HG02884 (cell line): ENCODE data around the gene NT5DC3.
"Not testable (repeated sequence)": the region's sequence is repeated elsewhere in the genome, so short reads cannot be mapped to it uniquely, and the experiment has no call there.

ENCODE experiments used
- ATAC-seq: cut with Tn5 transposase; IDR thresholded peaks from one replicate; pipeline ENCODE4 v1.9.1; 2021; ENCODE audit warnings: mild to moderate bottlenecking, moderate library complexity; ENCODE audit not compliant: unreplicated experiment

NT5DC3 gene

DNA sequence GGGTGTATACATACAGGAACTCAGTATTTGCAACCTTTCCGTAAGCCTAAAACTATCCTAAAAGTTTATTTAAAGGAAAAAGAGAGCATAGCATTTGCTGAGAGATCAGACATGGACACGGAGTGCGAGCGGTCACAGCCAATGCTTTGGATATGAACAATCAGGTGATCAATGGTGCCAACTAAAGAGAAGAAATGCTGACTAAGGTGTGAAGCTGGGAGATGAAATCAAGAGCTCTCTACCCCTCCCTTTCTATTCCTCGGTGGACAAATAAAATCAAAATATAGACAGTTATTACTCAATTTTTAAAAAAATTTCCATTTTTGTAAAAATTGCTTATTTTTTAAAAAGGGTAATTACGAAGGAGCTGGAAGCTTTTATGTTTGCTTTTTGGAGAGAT, 29.2 kb downstream of the NT5DC3 start:
- no peak for ATAC-seq

DNA sequence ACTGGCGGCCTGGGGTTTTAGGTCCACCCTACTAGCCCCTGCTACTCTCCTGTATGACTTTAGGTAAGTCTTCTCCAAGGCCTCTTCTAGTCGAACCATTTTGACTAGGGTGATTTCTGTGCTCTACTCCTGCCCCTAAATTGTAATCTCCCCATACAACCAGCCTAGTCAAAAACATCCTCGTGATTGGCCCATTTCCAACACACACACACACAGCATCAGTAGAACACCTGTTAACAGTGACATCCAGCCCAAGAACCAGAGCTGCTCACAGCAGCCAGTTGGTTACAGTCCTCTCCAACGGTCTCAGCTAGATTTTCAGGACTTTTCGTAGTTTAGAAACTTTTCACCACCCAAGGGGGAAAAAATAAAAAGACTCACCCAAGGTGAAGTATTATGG, 30.9 kb downstream of the NT5DC3 start:
- ATAC-seq, result no peak

DNA sequence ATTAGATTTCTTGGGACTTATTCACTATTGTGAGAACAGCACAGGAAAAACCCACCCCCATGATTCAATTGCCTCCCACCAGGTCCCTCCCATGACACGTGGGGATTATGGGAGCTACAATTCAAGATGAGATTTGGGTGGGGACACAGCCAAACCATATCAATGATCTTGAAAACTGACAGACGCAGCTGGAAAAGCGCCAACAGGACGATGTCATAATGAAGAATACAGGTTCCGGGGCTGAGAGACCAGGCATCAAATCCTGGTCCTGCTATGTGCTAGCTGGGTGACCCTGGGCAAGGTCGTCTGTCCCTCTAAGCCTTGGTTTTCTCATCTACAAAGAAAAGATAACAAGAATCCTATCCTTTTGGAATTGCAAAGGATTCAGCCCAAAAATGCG, 31.4 kb downstream of the NT5DC3 start:
- ATAC-seq, result not testable (repeated sequence)

DNA sequence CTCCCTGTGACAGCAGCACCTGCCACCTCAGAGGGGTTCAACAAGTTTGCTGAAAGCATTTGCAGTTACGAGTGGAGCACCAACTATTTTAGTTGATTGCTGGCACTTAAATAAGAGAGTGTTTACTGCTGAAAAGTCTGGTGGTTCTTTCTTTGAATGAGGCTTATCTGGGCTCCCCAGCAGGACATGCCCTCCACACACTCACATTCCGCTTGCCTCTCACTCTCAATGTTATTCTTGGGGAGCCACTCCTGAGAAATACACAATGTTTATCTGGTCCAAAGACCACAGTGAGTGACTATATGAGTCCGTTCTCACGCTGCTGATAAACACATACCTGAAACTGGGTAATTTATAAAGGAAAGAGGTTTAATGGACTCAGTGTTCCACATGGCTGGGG, 31.9 kb downstream of the NT5DC3 start:
- ATAC-seq, result no peak

DNA sequence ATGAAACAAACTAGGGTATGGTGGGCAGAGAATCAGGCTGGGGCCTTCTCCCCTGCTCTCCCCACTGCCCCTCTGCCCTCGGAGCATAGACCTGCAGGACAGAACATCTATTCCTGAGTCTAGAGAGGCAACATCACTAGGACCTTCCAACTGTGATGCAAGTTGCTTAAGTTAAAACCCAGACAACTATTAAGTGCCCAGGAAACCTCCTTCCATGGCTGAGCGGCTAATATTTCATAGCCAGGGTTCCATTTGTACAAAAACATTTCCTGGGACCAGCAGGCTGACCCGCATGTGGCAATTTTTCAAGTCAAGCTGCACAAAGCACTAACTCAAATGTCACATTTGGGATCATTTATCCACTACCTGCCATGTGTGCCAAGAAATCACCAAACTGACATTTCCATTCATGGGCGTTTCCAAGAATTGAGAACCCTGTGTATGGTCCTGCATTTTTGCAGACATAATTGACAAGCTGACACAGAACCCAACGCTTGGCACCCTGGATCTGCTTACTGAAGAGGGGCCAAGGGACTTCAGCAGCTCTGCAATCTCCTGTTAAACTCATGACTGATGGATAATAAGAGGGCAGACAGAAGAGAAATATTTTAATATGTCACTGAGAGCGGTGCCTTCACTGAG, 32.7 kb downstream of the NT5DC3 start:
- no peak for ATAC-seq

DNA sequence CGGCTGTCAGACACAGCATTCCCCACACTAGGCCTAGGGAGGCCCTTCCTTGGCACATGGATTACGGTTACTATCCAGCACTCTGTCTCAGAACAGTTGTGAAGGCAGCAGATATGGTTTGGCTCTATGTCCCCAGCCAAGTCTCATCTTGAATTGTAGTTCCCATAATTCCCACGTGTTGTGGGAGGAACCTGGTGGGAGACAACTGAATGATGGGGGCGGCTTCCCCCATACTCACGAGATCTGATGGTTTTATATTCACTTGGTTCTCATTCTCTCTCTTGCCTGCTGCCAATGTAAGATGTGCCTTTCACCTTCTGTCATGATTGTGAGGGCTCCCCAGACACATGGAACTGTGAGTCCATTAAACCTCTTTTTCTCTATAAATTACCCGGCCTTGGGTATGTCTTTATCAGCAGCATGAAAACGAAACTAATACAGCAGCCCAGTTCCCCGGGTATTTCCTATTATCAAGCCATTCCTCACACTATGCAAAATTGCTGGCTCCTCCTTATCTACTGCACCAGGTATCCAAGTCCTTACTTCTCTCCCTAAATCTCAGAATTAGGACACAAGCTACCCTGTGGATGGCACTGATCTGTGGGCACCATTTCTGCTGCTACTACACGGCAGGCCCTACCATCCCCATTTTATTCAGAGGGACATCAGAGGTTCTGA, 33.3 kb downstream of the NT5DC3 start:
- ATAC-seq, result no peak

DNA sequence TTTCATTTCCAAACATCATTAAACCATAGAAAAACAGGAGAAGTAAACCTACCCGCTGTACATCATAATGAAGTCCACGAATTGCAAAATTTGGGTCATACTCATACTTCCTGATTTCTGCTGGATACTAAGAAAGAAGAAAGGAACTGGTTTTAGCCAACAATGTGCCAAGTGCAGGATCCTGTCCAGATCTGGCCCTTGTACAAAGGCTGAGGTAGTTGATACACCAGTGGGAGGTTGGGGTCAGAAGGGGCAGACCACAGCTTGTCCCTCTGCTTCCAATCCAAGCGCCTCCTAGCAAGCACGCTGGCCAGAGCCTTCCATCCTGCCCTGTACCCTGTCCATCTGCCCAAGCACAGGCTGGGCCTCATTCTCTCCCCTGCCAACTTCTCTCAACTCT, 34.2 kb downstream of the NT5DC3 start:
- no peak for ATAC-seq

DNA sequence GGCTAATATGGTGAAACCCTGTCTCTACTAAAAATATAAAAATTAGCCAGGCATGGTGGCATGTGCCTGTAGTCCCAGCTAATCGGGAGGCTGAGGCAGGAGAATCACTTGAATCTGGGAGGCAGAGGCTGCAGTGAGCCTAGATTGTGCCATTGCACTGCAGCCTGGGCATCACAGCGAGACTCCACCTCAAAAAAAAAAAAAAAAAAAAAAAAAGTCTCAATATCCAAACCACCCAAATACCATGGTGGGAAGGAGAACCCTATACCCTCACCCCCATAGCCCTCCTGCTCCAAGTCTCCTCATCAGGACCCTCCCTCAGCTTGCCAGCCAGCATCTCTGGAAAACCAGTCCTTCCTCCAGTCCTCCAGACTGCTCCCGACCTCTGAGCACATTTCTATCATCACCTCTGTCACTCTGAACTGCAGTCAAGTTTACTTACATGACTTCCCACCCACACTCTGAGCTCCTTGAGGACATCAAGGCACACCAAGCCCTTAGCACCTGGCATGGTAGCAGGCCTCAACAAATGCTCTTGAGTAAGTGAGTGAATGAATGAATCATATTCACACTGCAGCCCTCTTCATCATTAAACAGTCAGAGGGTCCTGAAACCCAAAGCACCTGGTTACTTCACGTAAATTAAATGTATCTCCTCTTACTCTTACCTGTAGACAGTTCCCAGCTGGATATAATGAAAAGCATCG, 35.2 kb downstream of the NT5DC3 start:
- ATAC-seq, result no peak

DNA sequence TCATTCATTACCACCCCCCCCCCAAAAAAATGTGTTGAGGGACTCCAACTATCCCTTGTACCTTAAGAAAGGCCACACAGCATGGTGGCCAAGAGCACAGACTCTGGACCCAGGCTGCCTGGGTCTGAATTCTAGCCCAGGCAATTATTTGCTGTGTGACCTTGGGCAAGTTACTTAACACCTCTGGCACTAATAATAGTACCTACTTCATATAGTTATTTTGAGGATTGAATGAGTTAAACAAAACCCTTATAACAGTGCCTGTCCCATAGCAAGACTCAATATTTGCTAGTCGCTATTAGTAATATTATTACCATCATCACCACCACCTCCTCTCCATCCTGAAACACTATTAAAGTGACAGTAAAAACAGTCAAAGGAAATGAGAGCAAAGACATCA, 37.2 kb downstream of the NT5DC3 start:
- no peak for ATAC-seq

DNA sequence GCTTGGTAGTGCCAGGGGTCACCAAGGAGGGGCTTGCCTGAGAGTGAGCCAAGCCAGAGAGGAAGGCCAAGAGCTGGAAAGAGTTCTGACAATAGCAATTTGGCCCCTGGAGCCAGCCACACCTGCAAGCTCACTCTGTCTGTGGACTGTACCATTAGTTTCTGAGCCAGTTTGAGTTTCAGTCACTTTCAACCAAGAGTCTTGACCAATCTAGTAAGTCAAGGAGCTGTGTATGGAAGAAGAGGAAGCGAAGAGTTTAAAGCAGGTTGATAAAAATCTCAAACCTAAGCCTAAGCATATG, 38.5 kb downstream of the NT5DC3 start:
- no peak for ATAC-seq

DNA sequence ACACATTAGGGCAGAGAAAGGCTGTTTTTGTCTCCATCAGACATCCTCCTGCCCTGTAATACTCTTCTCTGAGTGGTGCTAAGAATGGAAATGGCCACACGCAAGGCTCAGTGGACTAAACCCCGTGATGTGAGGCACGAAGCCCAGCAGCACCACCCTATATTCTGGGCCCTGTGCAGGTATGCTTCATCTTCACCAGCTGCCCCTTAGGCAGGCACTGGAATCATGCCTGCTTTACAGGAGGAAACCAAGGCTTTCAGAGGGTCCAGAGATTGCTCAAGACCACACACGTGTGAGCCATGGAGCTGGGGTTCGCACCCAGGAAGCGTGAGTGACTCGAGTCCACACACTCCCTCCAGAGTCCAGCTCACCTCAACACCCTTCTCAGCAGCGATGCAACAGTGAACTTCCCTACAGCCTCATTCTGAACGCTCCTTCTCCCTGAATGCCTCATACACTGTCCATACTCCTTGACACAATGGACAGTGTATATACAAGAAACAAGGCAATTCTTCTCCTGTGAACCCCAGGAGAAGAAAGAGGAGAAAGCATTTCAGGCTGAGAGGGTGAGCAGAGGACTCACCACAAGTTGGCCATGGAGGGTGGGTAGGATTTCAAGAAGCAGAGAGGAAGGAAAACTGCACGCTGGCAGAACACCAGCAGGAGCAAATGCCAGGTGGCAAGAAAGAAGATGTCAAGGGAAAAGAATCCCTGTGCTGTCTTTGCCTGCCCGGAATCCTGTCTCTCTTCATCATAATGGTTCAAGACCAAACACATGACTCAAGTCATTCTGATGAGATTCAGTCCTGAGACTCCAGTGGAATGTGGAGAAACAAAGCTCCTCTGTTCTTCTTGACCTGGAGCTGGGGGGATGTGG, 39.1 kb downstream of the NT5DC3 start:
- no peak for ATAC-seq

DNA sequence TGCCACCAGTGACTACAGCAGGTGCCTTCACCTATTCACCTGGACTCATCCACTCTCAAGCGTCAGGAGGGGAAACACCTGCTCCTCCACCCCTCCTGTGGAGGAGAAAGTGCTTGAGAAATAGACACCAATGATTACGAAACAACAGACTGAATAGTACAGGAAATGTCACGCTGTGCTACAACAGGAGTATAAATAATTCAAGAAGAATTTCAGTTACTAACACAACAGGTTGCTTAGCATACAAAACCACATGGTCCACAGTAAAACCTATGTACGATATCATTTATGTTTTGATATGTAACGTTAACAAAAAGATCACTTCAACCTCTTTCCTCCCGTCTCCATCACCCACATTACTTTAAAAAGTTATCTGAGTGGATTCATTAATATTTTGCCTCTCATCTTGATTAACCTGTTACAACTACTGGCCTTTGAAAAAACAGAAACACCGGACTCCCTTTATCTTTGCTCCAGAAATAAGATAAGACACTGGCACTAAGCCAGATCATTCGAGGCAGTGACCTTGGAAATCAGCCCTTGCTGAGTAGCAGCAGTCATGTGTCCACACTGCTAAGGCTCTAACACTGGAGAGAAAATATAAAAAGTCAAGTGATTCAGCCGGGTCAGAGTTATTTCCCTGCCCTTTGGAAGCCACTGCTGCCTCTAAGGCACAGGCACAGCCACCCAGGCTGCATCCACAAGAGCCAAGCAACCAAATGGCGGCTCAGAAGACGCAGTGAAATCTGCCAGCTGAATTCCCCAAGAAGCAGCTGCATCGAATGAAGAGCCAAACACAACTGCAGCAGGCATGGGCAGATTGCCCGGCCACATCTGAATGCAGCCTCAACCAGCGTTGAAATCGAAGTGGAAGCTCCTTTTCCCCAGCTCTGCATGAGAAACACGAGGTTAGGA, 40.9 kb downstream of the NT5DC3 start:
- no peak for ATAC-seq

DNA sequence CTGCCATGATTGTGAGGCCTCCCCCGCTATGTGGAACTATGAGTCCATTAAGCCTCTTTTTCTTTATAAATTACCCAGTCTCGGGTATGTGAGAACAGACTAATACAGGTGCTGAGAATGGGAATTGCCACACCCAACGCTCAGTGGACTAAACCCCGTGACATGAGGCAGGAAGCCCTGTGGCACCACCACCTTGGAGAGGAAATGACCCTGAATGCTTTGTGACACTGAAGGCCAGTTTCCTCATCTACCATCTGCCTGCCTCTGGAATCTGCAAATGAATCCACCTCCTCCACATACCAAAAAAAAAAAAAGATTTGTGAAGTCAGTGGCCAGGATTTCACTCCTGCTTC, 41.6 kb downstream of the NT5DC3 start:
- no peak for ATAC-seq

DNA sequence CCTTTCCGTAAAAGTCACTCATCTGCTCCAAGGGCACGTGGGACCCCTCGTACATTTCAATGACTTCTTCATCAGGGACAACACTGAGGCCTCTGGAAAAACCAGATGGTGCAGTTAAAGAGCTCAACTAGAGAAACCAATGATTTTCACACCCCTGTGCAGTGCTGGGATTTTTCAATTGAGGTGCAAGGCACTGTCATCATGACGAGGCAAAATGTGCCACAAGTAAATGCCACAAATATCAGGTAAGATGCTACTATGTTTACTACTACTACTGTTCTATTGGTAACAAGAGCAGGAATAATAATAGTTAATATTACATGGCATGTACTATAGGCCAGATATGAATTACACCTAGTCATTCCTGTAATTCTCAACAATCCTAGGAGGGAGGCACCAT, 42.4 kb downstream of the NT5DC3 start:
- no peak for ATAC-seq

DNA sequence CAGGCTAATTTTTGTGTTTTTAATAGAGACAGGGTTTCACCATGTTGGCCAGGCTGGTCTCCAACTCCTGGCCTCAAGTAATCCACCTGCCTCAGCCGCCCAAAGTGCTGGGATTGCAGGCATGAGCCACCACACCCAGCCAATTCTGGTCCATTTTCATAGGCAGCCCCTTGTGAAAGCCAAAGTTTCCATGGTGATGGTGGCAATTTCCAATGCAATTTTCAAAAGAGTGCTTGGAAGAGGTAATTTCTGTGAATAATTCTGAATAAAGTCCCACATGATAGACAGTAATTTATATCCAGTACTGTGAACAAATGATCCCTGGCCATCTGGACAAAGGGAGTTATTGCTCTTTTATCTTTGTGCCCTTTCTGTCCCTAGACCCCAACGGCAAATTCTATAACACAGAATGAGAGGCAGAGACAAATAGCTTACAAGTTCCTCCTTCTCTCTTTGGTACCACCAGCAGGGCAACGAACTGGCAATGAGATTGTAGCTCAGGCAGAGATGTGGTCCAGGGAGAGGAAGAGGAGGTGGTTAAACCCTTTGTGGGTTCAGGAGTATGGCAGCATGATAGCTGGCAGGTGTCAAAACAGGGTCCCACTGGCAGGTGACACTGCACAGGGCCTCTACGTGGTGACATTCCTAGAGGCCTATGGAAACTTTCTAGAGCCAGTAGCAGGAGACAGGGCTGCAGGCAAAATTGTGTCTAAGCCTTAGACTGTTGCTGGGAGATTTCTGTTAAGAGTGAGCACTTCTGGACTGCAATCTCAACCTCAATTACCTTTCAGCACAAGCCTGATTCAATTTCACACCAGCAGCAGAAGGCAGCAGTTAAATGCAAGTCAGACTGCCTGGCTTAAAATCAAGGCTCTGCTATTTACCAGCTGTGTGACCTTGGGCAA, 46.5 kb downstream of the NT5DC3 start:
- no peak for ATAC-seq

DNA sequence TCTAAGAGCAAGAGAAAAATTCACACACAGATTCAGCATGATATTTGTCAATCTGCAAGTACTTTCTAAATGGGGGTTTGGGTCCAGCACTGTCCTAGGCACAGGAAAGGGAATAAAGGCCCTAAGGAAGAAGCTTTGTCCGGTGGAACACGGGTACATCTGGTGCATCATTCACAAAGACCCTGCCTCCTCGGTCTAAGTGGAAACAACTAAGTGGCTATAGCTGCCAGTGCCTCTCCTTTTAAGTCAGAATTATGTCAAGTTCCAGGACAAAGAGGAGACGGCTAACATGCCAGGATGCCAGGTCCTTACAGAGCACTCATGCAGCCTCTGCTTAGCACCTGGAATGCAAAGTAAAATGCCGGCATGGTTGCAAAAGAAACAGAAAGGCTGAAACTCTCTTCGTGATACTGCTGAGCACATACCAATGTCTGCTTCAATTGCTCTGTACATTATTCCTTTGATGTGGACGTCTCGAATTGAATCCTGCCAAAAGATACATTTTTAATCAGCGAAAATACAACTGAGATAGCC, 47.5 kb downstream of the NT5DC3 start:
- ATAC-seq, result no peak

DNA sequence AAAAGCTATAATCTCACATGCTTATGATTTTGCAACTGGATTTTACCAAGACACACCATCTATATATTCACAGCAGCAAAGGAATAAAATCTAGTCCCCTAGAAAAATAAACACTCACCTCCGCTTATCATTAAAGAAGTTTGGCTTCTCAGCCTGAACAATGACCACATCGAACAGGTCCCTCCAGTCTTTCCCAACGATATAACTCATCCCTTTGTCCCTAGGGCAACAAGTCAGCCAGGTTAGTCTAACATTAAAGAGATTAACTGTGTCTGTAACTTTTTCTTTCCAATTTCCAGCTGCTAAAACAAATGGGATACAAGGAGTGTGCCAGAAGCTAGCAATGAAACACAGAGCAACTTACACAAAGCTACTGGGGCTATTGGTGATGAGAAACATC, 48.0 kb downstream of the NT5DC3 start:
- no peak for ATAC-seq

DNA sequence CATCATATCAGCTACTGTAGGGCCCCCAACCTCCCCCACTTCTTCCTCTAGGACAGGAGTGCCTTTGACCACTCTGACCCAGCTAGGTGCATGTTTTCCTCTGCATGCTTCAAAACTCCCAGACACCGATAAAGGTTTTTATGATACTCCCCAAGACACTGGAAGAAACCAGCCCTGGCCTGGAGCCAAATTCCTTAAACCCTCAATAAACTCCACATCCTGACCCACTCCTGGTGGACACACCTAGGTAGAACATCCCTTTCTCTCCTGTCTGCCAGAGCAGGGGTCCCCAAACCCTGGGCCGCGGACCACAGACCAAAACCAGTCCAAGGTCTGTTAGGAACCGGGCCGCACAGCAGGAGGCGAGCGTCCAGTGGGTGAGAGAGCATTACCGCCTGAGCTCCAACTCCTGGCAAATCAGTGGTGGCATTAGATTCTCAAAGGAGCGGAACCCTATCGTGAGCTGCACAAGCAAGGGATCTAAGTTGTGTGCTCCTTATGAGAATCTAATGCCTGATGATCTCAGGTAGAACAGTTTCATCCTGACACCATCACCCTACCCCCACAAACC, 49.6 kb downstream of the NT5DC3 start:
- no peak for ATAC-seq

DNA sequence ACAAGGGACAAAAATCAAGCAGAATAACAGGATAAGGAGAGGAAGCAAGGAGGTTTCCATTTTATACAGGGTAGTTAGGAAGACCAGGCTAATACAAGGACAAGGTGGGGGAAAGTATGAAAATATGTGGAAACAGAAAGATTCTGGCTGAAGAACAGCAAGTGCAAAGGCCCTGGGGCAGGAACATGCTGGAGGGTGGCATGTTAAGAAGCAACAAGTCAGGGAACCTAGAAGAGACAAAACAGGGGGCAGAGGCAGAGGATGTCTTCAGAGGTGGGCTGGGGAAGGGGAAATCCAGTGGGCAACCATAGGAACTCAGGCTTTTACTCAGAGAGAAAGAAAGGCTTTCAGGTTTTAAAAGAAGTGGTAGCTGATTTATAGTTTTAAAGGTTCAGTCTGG, 54.8 kb downstream of the NT5DC3 start:
- no peak for ATAC-seq
